Common myeloid progenitor, CD34-positive (primary cell): ENCODE results near the gene MFSD2A.

ENCODE experiments used
- CTCF ChIA-PET: fragments of 350-600 bp; sonication (Branson Sonifier 250); formaldehyde crosslinking; loops from one replicate; lab custom pipeline; 2021; ENCODE audit warnings: antibody characterized with exemption; lab: Charles Lee
- POLR2A ChIA-PET: fragments of 350-600 bp; sonication (Branson Sonifier 250); formaldehyde crosslinking; loops from one replicate; lab custom pipeline; 2021; ENCODE audit warnings: antibody characterized with exemption; lab: Charles Lee
- DNase-seq, 3 donors: peaks; one replicate each; pipeline versions ENCODE4 v3.0.0 to v3.0.0-alpha.2; 2013
- H3K27ac ChIP-seq, 2 experiments: 1 replicate in 1 of 2; 2 replicates in 1 of 2; pipeline ENCODE4 v1.7.0; 2013; ENCODE audit warnings: inconsistent platforms in 2 of 2, low read length in 2 of 2, mild to moderate bottlenecking in 2 of 2, low read depth in 1 of 2, moderate library complexity in 1 of 2; ENCODE audit not compliant: severe bottlenecking in 2 of 2, insufficient read depth in 1 of 2, poor library complexity in 1 of 2
- H3K27me3 ChIP-seq, 5 experiments: replicated peaks in 2 of 5; 1 replicate in 3 of 5; 2 replicates in 2 of 5; pipeline versions ENCODE4 v1.6.1 to v1.7.0; 2013; ENCODE audit warnings: low read length in 4 of 5, mild to moderate bottlenecking in 2 of 5, moderate library complexity in 2 of 5, inconsistent platforms in 1 of 5; ENCODE audit not compliant: insufficient read depth in 5 of 5, control insufficient read depth in 4 of 5
- H3K36me3 ChIP-seq, 4 experiments: 1 replicate in 2 of 4; 2 replicates in 2 of 4; pipeline versions ENCODE4 v1.6.1 to v1.7.0; 2013; ENCODE audit warnings: low read length in 3 of 4, control low read depth in 1 of 4, mild to moderate bottlenecking in 1 of 4; ENCODE audit not compliant: control insufficient read depth in 4 of 4, insufficient read depth in 4 of 4
- H3K4me1 ChIP-seq, 4 experiments: 1 replicate in 3 of 4; 2 replicates in 1 of 4; pipeline versions ENCODE4 v1.6.1 to v1.7.1; 2013; ENCODE audit warnings: low read length in 3 of 4, mild to moderate bottlenecking in 3 of 4, control low read depth in 1 of 4, inconsistent platforms in 1 of 4, moderate library complexity in 1 of 4; ENCODE audit not compliant: control insufficient read depth in 4 of 4, insufficient read depth in 4 of 4; ENCODE audit errors: control extremely low read depth in 1 of 4
- H3K4me3 ChIP-seq, 7 experiments: 1 replicate in 4 of 7; 2 replicates in 3 of 7; pipeline versions ENCODE4 v1.5.1 to v1.7.0; 2013; ENCODE audit warnings: mild to moderate bottlenecking in 7 of 7, low read length in 6 of 7, moderate library complexity in 6 of 7, inconsistent platforms in 2 of 7, low read depth in 2 of 7, control low read depth in 1 of 7; ENCODE audit not compliant: insufficient read depth in 4 of 7, control insufficient read depth in 1 of 7; ENCODE audit errors: extremely low read depth in 1 of 7
- H3K9me3 ChIP-seq, 5 experiments: 1 replicate in 4 of 5; 2 replicates in 1 of 5; pipeline versions ENCODE4 v1.6.1 to v1.7.1; 2013; ENCODE audit warnings: low read length in 4 of 5, mild to moderate bottlenecking in 2 of 5, inconsistent platforms in 1 of 5, low read depth in 1 of 5, moderate library complexity in 1 of 5; ENCODE audit not compliant: control insufficient read depth in 4 of 5, insufficient read depth in 2 of 5; ENCODE audit errors: control extremely low read depth in 1 of 5
- WGBS: methylation state at CpG from one replicate; pipeline ENCODE4 v1.1.5; 2013; ENCODE audit not compliant: insufficient coverage; 5-methylcytosine and 5-hydroxymethylcytosine counted together

MFSD2A gene

DNA sequence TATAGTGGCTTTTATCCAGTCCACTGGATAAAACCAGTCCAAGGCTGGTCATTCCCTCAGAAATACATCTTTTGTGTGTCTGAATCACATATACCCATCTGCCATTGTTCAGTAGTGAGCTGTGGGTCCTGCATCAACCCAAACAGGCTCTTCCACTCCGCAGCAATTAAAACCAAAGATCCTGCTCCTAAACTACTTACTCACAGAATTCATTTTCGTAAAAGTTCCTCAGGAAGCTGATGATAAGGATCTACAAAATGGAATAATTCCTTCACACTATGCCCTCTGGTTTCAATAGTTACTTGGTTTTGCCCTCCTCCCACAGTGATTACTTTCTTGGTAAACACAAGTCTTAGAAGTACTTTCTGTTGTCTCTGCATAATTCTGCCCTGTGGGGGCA lies 5.1 kb upstream of the MFSD2A start:
- H3K27me3 ChIP-seq, result no peaks in the 10 kb centered on the region
- H3K36me3 ChIP-seq, result no peaks in the 10 kb centered on the region
- 73% methylated on average over 2 of the region's 2 CpGs for WGBS
- no peak for DNase-seq
- H3K27ac ChIP-seq, result no peak overlapping the region
- H3K9me3 ChIP-seq, result no peaks in the 10 kb centered on the region
- CTCF ChIA-PET, result interaction anchor here (2.1 kb wide), 1 partner anchor 30 kb away, joined by 10 read pairs; no protein-coding TSS in a partner anchor
- no peak overlapping the region for H3K4me3 ChIP-seq
- H3K4me1 ChIP-seq, result peaks cover 0 to 8% (median 5%) of the 10 kb centered on the region in 4 experiments
- POLR2A ChIA-PET, result no interaction called here

GRCh38 chr1:39951926-39952325 lies 3.0 kb upstream of the MFSD2A start:
- no peak for DNase-seq
- CTCF ChIA-PET, result interaction anchor here (1.0 to 1.2 kb wide), 2 partner anchors 11 to 14 kb away, joined by 3 to 5 read pairs; no protein-coding TSS in a partner anchor

GRCh38 chr1:39952359-39953110 lies 2.4 kb upstream of the MFSD2A start:
- Histone ChIP-seq H3K9me3 (no peaks in the 10 kb centered on the region), H3K36me3 (no peaks in the 10 kb centered on the region), H3K4me1 (peaks cover 2 to 27% (median 19%) of the 10 kb centered on the region in 4 experiments), H3K4me3 (no peak overlapping the region), H3K27me3 (peaks cover 0 to 5% (median 0%) of the 10 kb centered on the region in 5 experiments), H3K27ac (no peak overlapping the region)
- 97% methylated on average over 8 of the region's 8 CpGs for WGBS
- ChIA-PET CTCF (interaction anchor here (1.3 kb wide), 1 partner anchor 20 kb away, joined by 5 read pairs; no protein-coding TSS in a partner anchor), POLR2A (no interaction called here)
- no peak for DNase-seq

More at GRCh38 chr1:39951926-39952325, 3.0 kb upstream of the MFSD2A start:
- Histone ChIP-seq H3K36me3 (no peaks in the 10 kb centered on the region), H3K9me3 (no peaks in the 10 kb centered on the region), H3K27ac (no peak overlapping the region), H3K4me3 (no peak overlapping the region), H3K27me3 (peaks cover 0 to 5% (median 0%) of the 10 kb centered on the region in 5 experiments), H3K4me1 (peaks cover 2 to 24% (median 19%) of the 10 kb centered on the region in 4 experiments)
- POLR2A ChIA-PET, result no interaction called here
- no CpG with 5 or more reads among the region's 3 CpGs for WGBS

GRCh38 chr1:39954324-39954869 lies 548 bp upstream of the MFSD2A start:
- ChIA-PET CTCF (interaction anchor here (1.1 to 1.7 kb wide), 3 partner anchors 19 to 35 kb away, joined by 3 to 6 read pairs (median 3); no protein-coding TSS in a partner anchor), POLR2A (no interaction called here)
- WGBS, result 51% methylated on average over 16 of the region's 17 CpGs
- H3K4me3 ChIP-seq, result peak overlapping the region in 4 of 7 experiments; percentile 3 to 76 (median 68)
- no peak for DNase-seq
- H3K27me3 ChIP-seq, result peaks cover 0 to 5% (median 0%) of the 10 kb centered on the region in 5 experiments
- H3K9me3 ChIP-seq, result no peaks in the 10 kb centered on the region
- H3K4me1 ChIP-seq, result peaks cover 2 to 39% (median 19%) of the 10 kb centered on the region in 4 experiments
- no peaks in the 10 kb centered on the region for H3K36me3 ChIP-seq
- no peak overlapping the region for H3K27ac ChIP-seq

GRCh38 chr1:39955547-39956539 lies 898 bp downstream of the MFSD2A start:
- Histone ChIP-seq H3K4me1 (peaks cover 2 to 52% (median 31%) of the 10 kb centered on the region in 4 experiments), H3K36me3 (no peaks in the 10 kb centered on the region), H3K9me3 (no peaks in the 10 kb centered on the region), H3K27me3 (peaks cover 0 to 5% (median 0%) of the 10 kb centered on the region in 5 experiments), H3K27ac (no peak overlapping the region), H3K4me3 (peak overlapping the region; percentile 29 to 79 (median 62))
- peak in 2 of 3 donors; percentile 41 to 49 for DNase-seq
- CTCF ChIA-PET, result interaction anchor here (0.7 to 3.7 kb wide), 7 partner anchors 9 to 112 kb away, joined by 3 to 15 read pairs (median 3); partner anchors contain the start of gene MYCL
- POLR2A ChIA-PET, result no interaction called here
- 19% methylated on average over 29 of the region's 36 CpGs for WGBS

GRCh38 chr1:39957299-39958015 lies 2.5 kb downstream of the MFSD2A start:
- peaks cover 0 to 5% (median 0%) of the 10 kb centered on the region in 5 experiments for H3K27me3 ChIP-seq
- CTCF ChIA-PET, result interaction anchor here (1.4 to 3.7 kb wide), 2 partner anchors 16 to 38 kb away, joined by 3 to 15 read pairs; no protein-coding TSS in a partner anchor
- POLR2A ChIA-PET, result no interaction called here
- no peak overlapping the region for H3K4me3 ChIP-seq
- DNase-seq, result no peak
- WGBS, result 100% methylated on average over 3 of the region's 3 CpGs
- peaks cover 0 to 8% (median 0%) of the 10 kb centered on the region in 4 experiments for H3K36me3 ChIP-seq
- no peaks in the 10 kb centered on the region for H3K9me3 ChIP-seq
- peaks cover 2 to 60% (median 35%) of the 10 kb centered on the region in 4 experiments for H3K4me1 ChIP-seq
- no peak overlapping the region for H3K27ac ChIP-seq
